Raji (cell line): Measurements from ENCODE around the gene TREML1.

ENCODE experiments used
- POLR2A ChIP-seq: IDR thresholded peaks from 2 replicates; pipeline ENCODE4 v1.6.1; 2011; ENCODE audit warnings: low read depth, low read length, control low read depth; ENCODE audit not compliant: insufficient read depth

TREML1 gene, protein sequence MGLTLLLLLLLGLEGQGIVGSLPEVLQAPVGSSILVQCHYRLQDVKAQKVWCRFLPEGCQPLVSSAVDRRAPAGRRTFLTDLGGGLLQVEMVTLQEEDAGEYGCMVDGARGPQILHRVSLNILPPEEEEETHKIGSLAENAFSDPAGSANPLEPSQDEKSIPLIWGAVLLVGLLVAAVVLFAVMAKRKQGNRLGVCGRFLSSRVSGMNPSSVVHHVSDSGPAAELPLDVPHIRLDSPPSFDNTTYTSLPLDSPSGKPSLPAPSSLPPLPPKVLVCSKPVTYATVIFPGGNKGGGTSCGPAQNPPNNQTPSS

GRCh38 chr6:41153992-41154625 is at the start of gene TREML1:
TREML1 (minus strand) TSS chr6:41154347; CDS start chr6:41154288, 59 bp downstream.
- TF ChIP-seq POLR2A = no peak

DNA sequence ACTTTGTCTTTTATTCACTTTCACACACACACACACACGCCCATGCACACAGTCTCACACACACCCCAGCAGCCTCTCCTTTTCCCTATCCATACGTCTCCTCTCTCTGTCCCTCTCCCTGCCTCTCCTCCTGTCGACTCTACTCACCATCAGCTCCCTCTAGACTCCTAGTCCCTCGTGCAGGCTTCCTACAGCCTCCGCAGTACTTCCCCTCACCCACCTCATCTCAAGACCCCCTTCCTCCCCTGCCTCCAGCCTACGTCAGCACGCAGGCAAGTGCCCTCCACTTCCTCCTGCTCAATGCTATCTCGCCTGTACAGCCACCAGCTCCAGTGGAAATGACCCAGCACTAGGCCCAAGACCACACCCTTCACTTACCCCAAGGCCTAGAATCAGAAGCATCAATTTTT is 47.6 kb upstream of the TREML1 start:
- no peak for TF ChIP-seq POLR2A

- no peak for TF ChIP-seq POLR2A
Measured at GRCh38 chr6:41200901-41201763, 47.0 kb upstream of the TREML1 start, which contains the start of gene TREML2. TREML2 (minus strand) TSS chr6:41201149; CDS start chr6:41201008, 141 bp downstream.

DNA sequence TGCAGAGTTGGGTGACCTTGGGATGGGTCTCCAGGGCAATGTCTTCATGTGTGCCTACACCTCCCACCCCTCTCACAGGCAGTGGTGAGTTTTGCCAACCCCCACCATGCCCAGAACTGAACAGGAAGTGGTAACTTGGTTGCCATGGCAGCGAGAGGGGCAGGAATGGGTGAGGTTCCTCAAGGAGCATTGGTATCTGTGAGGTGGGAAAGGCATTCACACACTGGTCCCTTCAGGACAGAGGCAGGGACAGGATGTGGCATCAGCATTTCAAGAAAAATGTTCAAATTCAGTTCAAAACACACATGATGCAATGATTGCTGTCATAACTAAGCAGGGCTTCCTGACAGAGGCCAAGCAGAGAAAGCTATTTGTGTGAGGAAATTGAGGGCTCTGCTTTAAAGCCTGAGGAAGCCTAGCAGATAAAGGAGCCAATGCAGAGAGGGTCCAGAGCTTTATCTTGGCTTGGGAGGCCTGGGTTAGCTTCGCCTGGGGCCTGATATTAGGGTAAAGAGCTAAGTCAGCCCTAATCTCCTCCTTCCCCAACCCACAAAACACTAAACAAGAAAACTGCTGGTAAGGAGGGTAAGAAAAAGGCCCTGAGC is 46.3 kb upstream of the TREML1 start:
- no peak for TF ChIP-seq POLR2A

GRCh38 chr6:41199552-41200246 is 45.6 kb upstream of the TREML1 start:
- TF ChIP-seq POLR2A = no peak

DNA sequence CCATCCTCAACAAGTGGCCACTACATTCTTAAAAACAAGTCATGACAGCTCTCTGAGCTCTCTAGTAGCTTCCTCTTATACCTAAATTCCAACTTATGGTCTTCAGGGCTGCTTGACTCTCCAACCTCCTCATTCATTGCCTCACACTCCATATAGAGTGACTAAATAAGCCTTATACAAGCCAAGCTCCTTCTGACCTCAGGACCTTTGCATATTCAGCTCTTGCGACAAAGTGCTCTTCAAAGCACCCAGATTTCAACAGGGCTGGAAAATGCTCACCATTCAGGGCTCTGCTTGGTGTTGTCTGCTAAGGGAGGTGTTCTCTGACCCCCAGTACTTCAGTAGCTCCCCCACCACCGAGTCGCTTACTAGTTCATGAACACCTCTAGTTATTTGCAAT is 43.1 kb upstream of the TREML1 start:
- TF ChIP-seq POLR2A = no peak

DNA sequence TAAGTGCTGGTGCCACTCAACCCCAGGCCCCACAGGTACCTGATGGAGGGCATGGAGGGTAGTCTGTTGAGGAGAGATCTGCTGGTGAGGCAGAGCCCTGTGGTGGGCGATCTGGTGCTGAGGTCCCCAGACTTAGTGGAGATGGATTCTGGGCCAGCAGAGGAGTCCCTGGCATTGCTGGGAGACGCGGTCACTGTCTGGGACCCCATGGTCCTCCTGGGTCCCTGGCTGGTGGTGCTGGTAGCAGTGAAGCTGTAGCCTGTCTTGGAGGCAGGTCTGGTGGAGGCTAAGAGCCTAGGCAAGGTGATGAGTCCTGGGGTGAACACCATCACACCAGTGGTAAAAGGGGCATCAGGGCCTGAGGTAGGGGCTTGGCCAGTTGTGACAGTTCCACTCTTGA is 40.2 kb upstream of the TREML1 start:
- no peak for TF ChIP-seq POLR2A

DNA sequence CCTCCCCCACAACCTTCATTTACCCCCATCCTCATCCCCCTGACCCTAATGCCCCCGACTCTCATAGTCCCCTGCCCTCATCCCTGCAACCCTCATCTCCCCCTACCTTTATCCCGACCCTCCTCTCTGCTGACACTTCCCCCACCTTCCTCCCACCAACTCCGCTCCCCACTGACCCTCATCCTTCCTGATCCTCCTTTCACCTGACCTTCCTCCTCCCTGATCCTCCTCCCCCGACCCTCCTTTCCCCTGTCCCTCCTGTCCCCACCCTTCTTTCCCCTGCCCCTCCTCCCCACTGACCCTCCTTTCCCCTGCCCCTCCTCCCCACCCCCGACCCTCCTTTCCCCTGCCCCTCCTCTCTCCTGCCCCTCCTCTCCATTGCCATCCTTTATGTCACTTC is 39.7 kb upstream of the TREML1 start:
- TF ChIP-seq POLR2A = no peak

- no peak for TF ChIP-seq POLR2A
Measured at GRCh38 chr6:41193171-41193734, 39.1 kb upstream of the TREML1 start.

DNA sequence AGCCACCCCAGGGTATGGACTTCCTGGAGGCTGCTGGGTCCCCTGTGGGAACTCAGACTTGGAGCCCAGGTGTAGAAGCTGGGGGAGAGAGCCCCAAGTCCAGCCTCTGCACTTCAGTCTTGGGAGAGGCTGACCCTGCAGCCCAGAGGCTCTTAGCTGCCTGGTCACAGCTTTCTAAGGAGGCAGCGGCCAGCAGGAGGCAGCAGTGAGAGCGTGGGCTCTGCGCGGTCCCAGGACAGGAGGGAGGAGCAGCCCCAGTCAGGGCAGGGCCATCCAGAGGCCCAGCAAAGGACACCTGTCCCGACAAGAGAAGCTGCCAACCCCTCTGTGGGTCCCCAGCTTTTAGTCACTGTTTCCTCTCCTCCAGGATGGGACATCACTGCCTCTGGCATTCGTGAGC is 37.4 kb upstream of the TREML1 start:
- no peak for TF ChIP-seq POLR2A

GRCh38 chr6:41190791-41191190 is 36.6 kb upstream of the TREML1 start:
- TF ChIP-seq POLR2A = no peak

- no peak for TF ChIP-seq POLR2A
Measured at GRCh38 chr6:41189967-41190366, 35.8 kb upstream of the TREML1 start.

DNA sequence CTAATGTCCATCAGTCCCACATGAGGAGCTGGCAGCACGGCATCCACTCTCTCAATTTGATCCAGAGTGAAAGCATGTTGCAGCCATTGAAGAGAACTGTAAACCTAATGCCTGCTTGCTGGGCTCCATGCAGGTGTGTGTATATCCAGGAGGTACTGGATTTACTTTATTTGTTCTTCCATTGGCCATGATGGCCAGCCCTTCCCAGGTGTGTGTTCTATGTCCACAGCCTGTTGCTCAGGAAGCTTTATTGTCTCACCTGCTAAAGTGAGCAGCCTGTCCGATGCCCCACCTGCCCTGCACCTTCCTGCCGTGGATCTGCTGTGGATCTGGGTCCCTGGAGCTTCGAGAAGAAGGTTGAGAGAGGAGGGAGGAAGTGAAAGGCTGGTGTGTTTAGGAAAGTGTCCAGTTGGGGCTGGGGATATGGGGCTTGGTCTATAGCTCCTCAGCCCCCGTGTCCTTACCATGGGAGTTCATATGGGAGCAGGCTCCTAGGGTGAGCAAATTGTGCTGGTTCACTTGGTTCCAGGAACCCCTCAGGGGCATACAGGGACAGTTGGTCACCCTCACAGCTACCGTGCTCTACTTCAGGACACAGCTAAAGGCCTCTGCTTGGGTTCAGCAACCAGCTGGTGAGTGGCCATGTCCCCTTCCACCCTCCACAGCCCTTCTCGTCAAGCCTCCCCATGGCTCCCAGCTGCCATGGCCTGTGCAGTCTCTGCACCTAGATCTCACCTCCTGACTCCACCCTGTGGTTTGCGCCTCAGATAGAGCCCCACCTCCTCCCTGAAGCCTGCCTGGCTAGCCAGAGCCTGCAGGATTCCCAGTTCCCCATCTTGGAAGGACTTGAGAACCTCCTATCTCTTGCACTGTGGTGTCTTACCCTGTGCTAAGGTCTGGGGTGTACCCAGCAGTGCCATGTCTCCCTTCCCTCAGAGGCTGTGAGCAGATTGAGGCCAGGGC is 34.1 kb upstream of the TREML1 start:
- TF ChIP-seq POLR2A = no peak
